H9 (cell line): Measurements from ENCODE around the gene HES4. TPM values are rescaled to one million over a fixed set of nuclear protein-coding genes. Genes with fewer than 3 reads are reported as not detected.

ENCODE experiments used
- DNase-seq: peaks from one replicate; pipeline ENCODE4 v3.0.0-alpha.2; 2017
- H2AFZ ChIP-seq: one replicate; pipeline ENCODE4 v1.6.1; 2013; ENCODE audit warnings: mild to moderate bottlenecking, low read length, control low read depth, moderate library complexity
- H2AK5ac ChIP-seq: 2 replicates; pipeline ENCODE4 v1.6.1; 2013; ENCODE audit warnings: low read length, control low read depth, mixed read lengths; ENCODE audit not compliant: insufficient read length
- H2BK120ac ChIP-seq: one replicate; pipeline ENCODE4 v1.6.1; 2013; ENCODE audit warnings: low read depth, mild to moderate bottlenecking, low read length, control low read depth, inconsistent platforms; ENCODE audit not compliant: poor library complexity, severe bottlenecking
- H2BK12ac ChIP-seq: 2 replicates; pipeline ENCODE4 v1.6.1; 2013; ENCODE audit warnings: low read length, control low read depth, mixed read lengths, low read depth; ENCODE audit not compliant: insufficient read length
- H2BK15ac ChIP-seq: 2 replicates; pipeline ENCODE4 v1.6.1; 2013; ENCODE audit warnings: low read depth, low read length, control low read depth
- H2BK20ac ChIP-seq: one replicate; pipeline ENCODE4 v1.6.1; 2013; ENCODE audit warnings: low read depth, mild to moderate bottlenecking, low read length, control low read depth, inconsistent platforms; ENCODE audit not compliant: poor library complexity, severe bottlenecking
- H2BK5ac ChIP-seq: 2 replicates; pipeline ENCODE4 v1.6.1; 2013; ENCODE audit warnings: low read length, control low read depth, mixed read lengths; ENCODE audit not compliant: insufficient read length
- H3K14ac ChIP-seq: 2 replicates; pipeline ENCODE4 v1.6.1; 2013; ENCODE audit warnings: low read length, control low read depth; ENCODE audit not compliant: insufficient read depth
- H3K18ac ChIP-seq: 2 replicates; pipeline ENCODE4 v1.6.1; 2013; ENCODE audit warnings: low read depth, mild to moderate bottlenecking, mixed read lengths, low read length, control low read depth; ENCODE audit not compliant: insufficient read length
- H3K23ac ChIP-seq: 2 replicates; pipeline ENCODE4 v1.6.1; 2013; ENCODE audit warnings: low read length, control low read depth, mixed read lengths, low read depth; ENCODE audit not compliant: insufficient read length
- H3K23me2 ChIP-seq: 2 replicates; pipeline ENCODE4 v1.6.1; 2013; ENCODE audit warnings: low read depth, mild to moderate bottlenecking, mixed read lengths, low read length, control low read depth; ENCODE audit not compliant: insufficient read length, poor library complexity, severe bottlenecking
- H3K27ac ChIP-seq: 2 replicates; pipeline ENCODE4 v1.5.1; 2013; ENCODE audit warnings: low read length, control low read depth, mixed read lengths, low read depth; ENCODE audit not compliant: insufficient read length
- H3K27me3 ChIP-seq: 2 replicates; pipeline ENCODE4 v1.6.1; 2013; ENCODE audit warnings: low read length, control low read depth, inconsistent platforms; ENCODE audit not compliant: insufficient read depth
- H3K4ac ChIP-seq: 2 replicates; pipeline ENCODE4 v1.6.1; 2013; ENCODE audit warnings: low read depth, mild to moderate bottlenecking, control low read depth, inconsistent platforms, low read length, moderate library complexity
- H3K4me1 ChIP-seq: 2 replicates; pipeline ENCODE4 v1.6.1; 2013; ENCODE audit warnings: low read length, control low read depth, inconsistent platforms; ENCODE audit not compliant: insufficient read depth
- H3K4me2 ChIP-seq: 2 replicates; pipeline ENCODE4 v1.6.1; 2013; ENCODE audit warnings: low read length, control low read depth, mixed read lengths; ENCODE audit not compliant: insufficient read length, insufficient read depth
- H3K56ac ChIP-seq: 2 replicates; pipeline ENCODE4 v1.6.1; 2013; ENCODE audit warnings: low read depth, mild to moderate bottlenecking, mixed read lengths, low read length, control low read depth; ENCODE audit not compliant: insufficient read length
- H3K79me1 ChIP-seq: 2 replicates; pipeline ENCODE4 v1.6.1; 2013; ENCODE audit warnings: low read depth, mild to moderate bottlenecking, moderate library complexity, low read length, control low read depth, inconsistent platforms; ENCODE audit not compliant: insufficient read depth, poor library complexity, severe bottlenecking
- H3K79me2 ChIP-seq: 2 replicates; pipeline ENCODE4 v1.6.1; 2013; ENCODE audit warnings: low read length, control low read depth, inconsistent platforms; ENCODE audit not compliant: insufficient read depth
- H3K9ac ChIP-seq: 2 replicates; pipeline ENCODE4 v1.6.1; 2013; ENCODE audit warnings: low read length, control low read depth, mixed read lengths; ENCODE audit not compliant: insufficient read length; ENCODE audit errors: extremely low read depth
- H3K9me3 ChIP-seq: one replicate; pipeline ENCODE4 v1.6.1; 2013; ENCODE audit warnings: low read depth, low read length, inconsistent platforms; ENCODE audit not compliant: control insufficient read depth
- H3T11ph ChIP-seq: one replicate; pipeline ENCODE4 v1.6.1; 2013; ENCODE audit warnings: mild to moderate bottlenecking, low read length, control low read depth, inconsistent platforms
- H4K20me1 ChIP-seq: one replicate; pipeline ENCODE4 v1.6.1; 2013; ENCODE audit not compliant: control insufficient read depth, insufficient read length, insufficient read depth
- H4K5ac ChIP-seq: 2 replicates; pipeline ENCODE4 v1.6.1; 2013; ENCODE audit warnings: low read depth, mild to moderate bottlenecking, mixed read lengths, low read length, control low read depth; ENCODE audit not compliant: insufficient read length
- H4K8ac ChIP-seq: replicated peaks from 2 replicates; pipeline ENCODE4 v1.6.1; 2013; ENCODE audit warnings: low read length, control low read depth, mixed read lengths, low read depth; ENCODE audit not compliant: insufficient read length
- H4K91ac ChIP-seq: 2 replicates; pipeline ENCODE4 v1.6.1; 2013; ENCODE audit warnings: low read depth, mild to moderate bottlenecking, moderate library complexity, mixed read lengths, low read length, control low read depth; ENCODE audit not compliant: insufficient read length
- H3K27ac Mint-ChIP-seq, 3 experiments: 2 replicates in 2 of 3; 3 replicates in 1 of 3; pipeline ENCODE4 v1.8.0; 2020 to 2021; ENCODE audit warnings: mixed read lengths in 3 of 3, mild to moderate bottlenecking in 1 of 3, moderate library complexity in 1 of 3
- H3K27me3 Mint-ChIP-seq: 2 replicates; pipeline ENCODE4 v1.8.0; 2021; ENCODE audit warnings: low read depth, mild to moderate bottlenecking, moderate library complexity, mixed read lengths
- H3K36me3 Mint-ChIP-seq, 3 experiments: 2 replicates in 2 of 3; 3 replicates in 1 of 3; pipeline ENCODE4 v1.8.0; 2020 to 2021; ENCODE audit warnings: low read depth in 3 of 3, mixed read lengths in 3 of 3; ENCODE audit not compliant: insufficient read depth in 1 of 3
- H3K4me1 Mint-ChIP-seq, 2 experiments: 2 replicates each; pipeline ENCODE4 v1.8.0; 2020; ENCODE audit warnings: mixed read lengths in 2 of 2
- H3K4me3 Mint-ChIP-seq, 2 experiments: 2 replicates in 1 of 2; 3 replicates in 1 of 2; pipeline ENCODE4 v1.8.0; 2020 to 2021; ENCODE audit warnings: mild to moderate bottlenecking in 2 of 2, mixed read lengths in 2 of 2, moderate library complexity in 1 of 2
- H3K9me3 Mint-ChIP-seq, 2 experiments: 2 replicates in 1 of 2; 3 replicates in 1 of 2; pipeline ENCODE4 v1.8.0; 2020; ENCODE audit warnings: mild to moderate bottlenecking in 2 of 2, mixed read lengths in 2 of 2, moderate library complexity in 1 of 2
- WGBS: extraction: QIAGEN DNeasy Blood & Tissue Kit; methylation state at CpG from one replicate; pipeline ENCODE4 v1.1.7; 2013; ENCODE audit warnings: missing lambda C conversion rate, low lambda C conversion rate, mixed read lengths; ENCODE audit not compliant: insufficient read length; ENCODE audit errors: extremely low coverage; 5-methylcytosine and 5-hydroxymethylcytosine counted together
- total RNA-seq: library from RNA; stranded (reverse); gene quantifications from 2 replicates; pipeline ENCODE4 v1.2.1, GENCODE V29; 2021
- TF ChIP-seq, protein P1 (sequence below): fragments of 200-600 bp; sonication (generic); conservative IDR thresholded peaks from 3 replicates; pipeline ENCODE4 v1.8.0; 2021; ENCODE audit warnings: antibody characterized with exemption, mild to moderate bottlenecking

HES4 gene
- total RNA-seq, 1 experiment from 2014 or later: 4.0 TPM

DNA sequence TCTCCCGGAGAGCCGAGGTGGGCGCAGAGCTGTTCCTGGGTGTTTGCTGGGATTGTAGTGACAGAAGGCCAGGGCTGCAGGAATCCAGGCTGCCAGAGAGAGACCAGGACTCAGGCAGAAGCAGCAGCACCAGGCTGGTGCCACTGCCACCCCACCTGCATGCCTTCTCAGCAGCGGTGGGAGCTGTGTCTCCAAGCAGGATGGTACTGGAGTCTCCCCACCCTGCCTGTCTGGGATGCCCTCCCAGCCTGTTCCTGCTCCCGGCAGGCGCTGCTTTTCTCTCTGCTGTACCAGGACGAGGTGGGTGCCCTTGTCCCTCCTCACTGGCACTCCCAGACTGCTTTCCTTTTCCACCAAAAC, 4.5 kb upstream of the HES4 start:
- Mint-ChIP-seq H3K9me3 (peaks cover 0 to 4% of the 10 kb centered on the region in 2 experiments; a peak in 2 of 5 replicates), H3K4me3 (no peak overlapping the region), H3K27ac (no peak overlapping the region), H3K4me1 (peaks cover 13 to 30% of the 10 kb centered on the region in 2 experiments), H3K27me3 (peaks cover 80% of the 10 kb centered on the region), H3K36me3 (no peaks in the 10 kb centered on the region)
- Histone ChIP-seq H2BK5ac (no peak overlapping the region), H3K4me1 (no peaks in the 10 kb centered on the region), H3K27me3 (peaks cover 12% of the 10 kb centered on the region; the same call in 1 of the 2 replicates), H4K5ac (no peak overlapping the region), H4K20me1 (no peaks in the 10 kb centered on the region), H3K9ac (no peak overlapping the region), H3K9me3 (no peaks in the 10 kb centered on the region), H2AFZ (no peak overlapping the region), H2AK5ac (no peak overlapping the region), H3K4me2 (no peak overlapping the region), H3K27ac (no peak overlapping the region), H3K79me1 (no peaks in the 10 kb centered on the region), H3K14ac (no peak overlapping the region), H3K56ac (no peak overlapping the region), H4K8ac (no peak overlapping the region), H4K91ac (no peak overlapping the region), H2BK12ac (no peak overlapping the region), H3K79me2 (no peaks in the 10 kb centered on the region), H3K4ac (no peak overlapping the region), H2BK20ac (no peak overlapping the region), H3T11ph (no peak overlapping the region), H2BK15ac (no peak overlapping the region), H2BK120ac (no peak overlapping the region), H3K23me2 (peaks cover 10% of the 10 kb centered on the region), H3K23ac (no peak overlapping the region), H3K18ac (no peak overlapping the region)
- WGBS: no CpG with 5 or more reads among the region's 7 CpGs
- no peak for DNase-seq
- TF ChIP-seq, protein P1, sequence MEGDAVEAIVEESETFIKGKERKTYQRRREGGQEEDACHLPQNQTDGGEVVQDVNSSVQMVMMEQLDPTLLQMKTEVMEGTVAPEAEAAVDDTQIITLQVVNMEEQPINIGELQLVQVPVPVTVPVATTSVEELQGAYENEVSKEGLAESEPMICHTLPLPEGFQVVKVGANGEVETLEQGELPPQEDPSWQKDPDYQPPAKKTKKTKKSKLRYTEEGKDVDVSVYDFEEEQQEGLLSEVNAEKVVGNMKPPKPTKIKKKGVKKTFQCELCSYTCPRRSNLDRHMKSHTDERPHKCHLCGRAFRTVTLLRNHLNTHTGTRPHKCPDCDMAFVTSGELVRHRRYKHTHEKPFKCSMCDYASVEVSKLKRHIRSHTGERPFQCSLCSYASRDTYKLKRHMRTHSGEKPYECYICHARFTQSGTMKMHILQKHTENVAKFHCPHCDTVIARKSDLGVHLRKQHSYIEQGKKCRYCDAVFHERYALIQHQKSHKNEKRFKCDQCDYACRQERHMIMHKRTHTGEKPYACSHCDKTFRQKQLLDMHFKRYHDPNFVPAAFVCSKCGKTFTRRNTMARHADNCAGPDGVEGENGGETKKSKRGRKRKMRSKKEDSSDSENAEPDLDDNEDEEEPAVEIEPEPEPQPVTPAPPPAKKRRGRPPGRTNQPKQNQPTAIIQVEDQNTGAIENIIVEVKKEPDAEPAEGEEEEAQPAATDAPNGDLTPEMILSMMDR: no peak
